ENCODE results near the gene PI4K2B.

DNA sequence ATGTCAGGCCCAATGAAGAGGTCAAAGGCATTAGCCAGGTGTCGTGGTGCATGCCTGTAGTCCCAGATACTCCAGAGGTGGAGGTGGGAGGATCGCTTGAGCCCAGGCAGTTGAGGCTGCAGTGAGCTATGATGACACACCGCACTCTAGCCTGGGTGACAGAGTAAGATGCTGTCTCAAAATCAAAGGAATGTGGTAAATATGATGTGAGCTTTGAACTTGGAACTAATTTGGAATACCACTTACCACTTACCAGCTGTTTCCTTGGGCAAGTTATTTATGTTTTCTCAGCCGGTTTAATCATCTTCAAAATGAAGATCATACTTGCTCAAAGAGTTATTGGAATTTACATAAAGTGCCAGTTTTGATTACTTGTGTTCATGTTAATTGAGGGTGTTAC, 49.8 kb upstream of the PI4K2B start:
- TF ChIP-seq, protein P1, sequence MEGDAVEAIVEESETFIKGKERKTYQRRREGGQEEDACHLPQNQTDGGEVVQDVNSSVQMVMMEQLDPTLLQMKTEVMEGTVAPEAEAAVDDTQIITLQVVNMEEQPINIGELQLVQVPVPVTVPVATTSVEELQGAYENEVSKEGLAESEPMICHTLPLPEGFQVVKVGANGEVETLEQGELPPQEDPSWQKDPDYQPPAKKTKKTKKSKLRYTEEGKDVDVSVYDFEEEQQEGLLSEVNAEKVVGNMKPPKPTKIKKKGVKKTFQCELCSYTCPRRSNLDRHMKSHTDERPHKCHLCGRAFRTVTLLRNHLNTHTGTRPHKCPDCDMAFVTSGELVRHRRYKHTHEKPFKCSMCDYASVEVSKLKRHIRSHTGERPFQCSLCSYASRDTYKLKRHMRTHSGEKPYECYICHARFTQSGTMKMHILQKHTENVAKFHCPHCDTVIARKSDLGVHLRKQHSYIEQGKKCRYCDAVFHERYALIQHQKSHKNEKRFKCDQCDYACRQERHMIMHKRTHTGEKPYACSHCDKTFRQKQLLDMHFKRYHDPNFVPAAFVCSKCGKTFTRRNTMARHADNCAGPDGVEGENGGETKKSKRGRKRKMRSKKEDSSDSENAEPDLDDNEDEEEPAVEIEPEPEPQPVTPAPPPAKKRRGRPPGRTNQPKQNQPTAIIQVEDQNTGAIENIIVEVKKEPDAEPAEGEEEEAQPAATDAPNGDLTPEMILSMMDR (conservative IDR thresholded peaks at IDR 0.05 in 1 of 2, IDR thresholded peaks at IDR 0.05 in 1 of 2; ENCODE audit: extremely low read depth in 1 of 2, insufficient read depth in 1 of 2, low read depth in 1 of 2, low read length in 2 of 2) = no peak
- TF ChIP-seq EZH2 (IDR thresholded peaks at IDR 0.05; ENCODE audit: borderline replicate concordance, low read length) = no peak

All from mammary epithelial cell (primary cell).